NOMO-1 (cell line): Measurements from ENCODE around the gene EEF1AKMT1.
"Not testable (repeated sequence)": the region's sequence is repeated elsewhere in the genome, so short reads cannot be mapped to it uniquely, and the experiment has no call there.

ENCODE experiments used
- DNase-seq, 2 experiments: peaks; one replicate each; lab custom pipeline; 2025; ENCODE audit not compliant: unreplicated experiment in 2 of 2; lab: John Stamatoyannopoulos, UW

The EEF1AKMT1 gene

GRCh38 chr13:20701461-20701860, 72.3 kb downstream of the EEF1AKMT1 start:
- no peak for DNase-seq

- DNase-seq, result no peak
These were observed 73.5 kb downstream of the EEF1AKMT1 start for GRCh38 chr13:20700288-20700687.

- no peak for DNase-seq
These were observed 74.0 kb downstream of the EEF1AKMT1 start for GRCh38 chr13:20699715-20700114.

- DNase-seq, result peak in 1 of 2 experiments; percentile 70
These were observed 77.7 kb downstream of the EEF1AKMT1 start for GRCh38 chr13:20696073-20696472.

GRCh38 chr13:20691616-20692015, 82.1 kb downstream of the EEF1AKMT1 start:
- no peak for DNase-seq

- DNase-seq, result no peak
These were observed 84.5 kb downstream of the EEF1AKMT1 start for GRCh38 chr13:20689291-20689690.

- DNase-seq, result no peak
These were observed 86.7 kb downstream of the EEF1AKMT1 start for GRCh38 chr13:20686863-20687579.

- no peak for DNase-seq
These were observed 87.6 kb downstream of the EEF1AKMT1 start for GRCh38 chr13:20686167-20686566.

GRCh38 chr13:20685092-20685491, 88.7 kb downstream of the EEF1AKMT1 start:
- no peak for DNase-seq

- DNase-seq, result no peak
These were observed 89.2 kb downstream of the EEF1AKMT1 start for GRCh38 chr13:20684546-20684945.

- DNase-seq, result no peak
These were observed 89.7 kb downstream of the EEF1AKMT1 start for GRCh38 chr13:20684041-20684440.

- DNase-seq, result no peak
These were observed 91.7 kb downstream of the EEF1AKMT1 start for GRCh38 chr13:20682061-20682460.

GRCh38 chr13:20681481-20681880, 92.3 kb downstream of the EEF1AKMT1 start:
- DNase-seq, result not testable (repeated sequence)

- no peak for DNase-seq
These were observed 93.2 kb downstream of the EEF1AKMT1 start for GRCh38 chr13:20680416-20681080.

- DNase-seq, result no peak
These were observed 93.9 kb downstream of the EEF1AKMT1 start for GRCh38 chr13:20679879-20680278.
